Smooth muscle cell (in vitro differentiated cells): ENCODE results near the gene SPRY1. TPM values are rescaled to one million over a fixed set of nuclear protein-coding genes. Genes with fewer than 3 reads are reported as not detected.

Experiments used
- DNase-seq: peaks from one replicate; lab custom pipeline; 2025; ENCODE audit not compliant: unreplicated experiment; lab: John Stamatoyannopoulos, UW
- H2AFZ ChIP-seq: fragments of 200-600 bp; sonication (generic); 2 replicates; pipeline ENCODE4 v1.6.0; 2016; ENCODE audit warnings: antibody characterized with exemption, low read depth, mild to moderate bottlenecking
- H3F3A ChIP-seq: fragments of 200-600 bp; sonication (generic); 2 replicates; pipeline ENCODE4 v1.6.0; 2017; ENCODE audit warnings: antibody characterized with exemption, low read depth
- H3K27ac ChIP-seq: fragments of 200-600 bp; sonication (generic); 2 replicates; pipeline ENCODE4 v1.5.1; 2016; ENCODE audit warnings: low read depth, mild to moderate bottlenecking
- H3K27me3 ChIP-seq: fragments of 200-600 bp; sonication (generic); 2 replicates; pipeline ENCODE4 v1.6.1; 2016; ENCODE audit warnings: low read depth, mild to moderate bottlenecking
- H3K36me3 ChIP-seq: fragments of 200-600 bp; sonication (generic); 2 replicates; pipeline ENCODE4 v1.5.1; 2016; ENCODE audit warnings: low read depth
- H3K4me1 ChIP-seq: fragments of 200-600 bp; sonication (generic); 2 replicates; pipeline ENCODE4 v1.5.1; 2016; ENCODE audit warnings: low read depth
- H3K4me2 ChIP-seq: fragments of 200-600 bp; sonication (generic); 2 replicates; pipeline ENCODE4 v1.6.0; 2016; ENCODE audit warnings: mild to moderate bottlenecking
- H3K4me3 ChIP-seq: fragments of 200-600 bp; sonication (generic); 2 replicates; pipeline ENCODE4 v1.5.1; 2016; ENCODE audit warnings: mild to moderate bottlenecking
- H3K79me2 ChIP-seq: fragments of 200-600 bp; sonication (generic); 2 replicates; pipeline ENCODE4 v1.6.0; 2016; ENCODE audit warnings: low read depth, mild to moderate bottlenecking
- H3K9ac ChIP-seq: fragments of 200-600 bp; sonication (generic); 2 replicates; pipeline ENCODE4 v1.6.0; 2016; ENCODE audit warnings: low read depth
- H3K9me3 ChIP-seq: fragments of 200-600 bp; sonication (generic); replicated peaks from 2 replicates; pipeline ENCODE4 v1.5.1; 2016; ENCODE audit warnings: low read depth
- H4K20me1 ChIP-seq: fragments of 200-600 bp; sonication (generic); 2 replicates; pipeline ENCODE4 v1.6.0; 2016; ENCODE audit warnings: low read depth
- CTCF ChIP-seq: fragments of 200-600 bp; sonication (generic); IDR thresholded peaks from 2 replicates; pipeline ENCODE4 v1.5.1; 2017; ENCODE audit warnings: borderline replicate concordance, mild to moderate bottlenecking, antibody characterized with exemption; ENCODE audit not compliant: insufficient read depth, poor library complexity, severe bottlenecking
- WGBS: methylation state at CpG from one replicate; pipeline ENCODE4 v1.1.7; 2016; ENCODE audit warnings: low lambda C conversion rate; 5-methylcytosine and 5-hydroxymethylcytosine counted together
- polyA plus RNA-seq: library from polyadenylated mRNA; unstranded; fragments of >200 nt; fragmentation: Nextera tagmentation; extraction: Ambion mirVana; gene quantifications from 2 replicates; pipeline ENCODE4 v1.2.1, GENCODE V29; 2016
- total RNA-seq: library from RNA; depleted of rRNA; stranded (reverse); fragments of >200 nt; gene quantifications from 2 replicates; pipeline ENCODE4 v1.2.3, GENCODE V29; 2014

SPRY1 gene
- total and polyA plus RNA-seq, 2 experiments from 2014 or later = 17.8 to 26.4 TPM

- Histone ChIP-seq H4K20me1 (no peaks in the 10 kb centered on the region), H3K27ac (no peak overlapping the region), H3K4me1 (peaks cover 11% of the 10 kb centered on the region), H3F3A (no peaks in the 10 kb centered on the region), H3K4me3 (no peak overlapping the region), H2AFZ (no peak overlapping the region), H3K9ac (no peak overlapping the region), H3K9me3 (no peaks in the 10 kb centered on the region), H3K27me3 (no peaks in the 10 kb centered on the region), H3K36me3 (no peaks in the 10 kb centered on the region), H3K4me2 (no peak overlapping the region), H3K79me2 (no peaks in the 10 kb centered on the region)
- no peak for DNase-seq
- TF ChIP-seq CTCF = no peak
- 90% methylated on average over 6 of the region's 6 CpGs for WGBS
Observed at GRCh38 chr4:123352240-123352945, 44.2 kb upstream of the SPRY1 start.

GRCh38 chr4:123352966-123353365 is 43.6 kb upstream of the SPRY1 start:
- WGBS = 100% methylated on average over 1 of the region's 1 CpG
- H3K4me2 ChIP-seq = no peak overlapping the region
- H2AFZ ChIP-seq = no peak overlapping the region

GRCh38 chr4:123353656-123354055 is 42.9 kb upstream of the SPRY1 start:
- H2AFZ ChIP-seq = no peak overlapping the region

More at GRCh38 chr4:123352966-123353365, 43.6 kb upstream of the SPRY1 start:
- H3K27me3 ChIP-seq = no peaks in the 10 kb centered on the region
- H3K79me2 ChIP-seq = no peaks in the 10 kb centered on the region
- no peaks in the 10 kb centered on the region for H4K20me1 ChIP-seq
- no peaks in the 10 kb centered on the region for H3F3A ChIP-seq
- no peak overlapping the region for H3K4me3 ChIP-seq
- H3K27ac ChIP-seq = no peak overlapping the region
- H3K4me1 ChIP-seq = peaks cover 11% of the 10 kb centered on the region
- H3K9me3 ChIP-seq = no peaks in the 10 kb centered on the region
- TF ChIP-seq CTCF = no peak
- H3K9ac ChIP-seq = no peak overlapping the region
- DNase-seq = no peak
- no peaks in the 10 kb centered on the region for H3K36me3 ChIP-seq

More at GRCh38 chr4:123353656-123354055, 42.9 kb upstream of the SPRY1 start:
- H3K9me3 ChIP-seq = no peaks in the 10 kb centered on the region
- no peak for DNase-seq
- H3K4me3 ChIP-seq = no peak overlapping the region
- no peaks in the 10 kb centered on the region for H4K20me1 ChIP-seq
- no peaks in the 10 kb centered on the region for H3F3A ChIP-seq
- no peaks in the 10 kb centered on the region for H3K79me2 ChIP-seq
- H3K4me2 ChIP-seq = no peak overlapping the region
- peaks cover 11% of the 10 kb centered on the region for H3K4me1 ChIP-seq
- H3K27ac ChIP-seq = no peak overlapping the region
- no peaks in the 10 kb centered on the region for H3K27me3 ChIP-seq
- whole genome bisulfite sequencing = 93% methylated on average over 6 of the region's 6 CpGs
- no peak for TF ChIP-seq CTCF
- H3K9ac ChIP-seq = no peak overlapping the region
- no peaks in the 10 kb centered on the region for H3K36me3 ChIP-seq
